HepG2 (cell line): ENCODE results near the gene MACROD2. TPM values are rescaled to one million over a fixed set of nuclear protein-coding genes. Genes with fewer than 3 reads are reported as not detected.

Experiments used
- ATAC-seq: fragments of 200-7000 bp; cut with Tn5 transposase; 3 replicates; pipeline ENCODE4 v1.9.1; 2020; ENCODE audit warnings: mild to moderate bottlenecking, moderate library complexity
- BruUV-seq: library from RNA; stranded (reverse); fragments of 400-500 nt; replicated peaks from 2 replicates; lab custom pipeline; 2021; lab: Mats Ljungman, UMichigan
- CTCF ChIA-PET: fragments of 300-600 bp; formaldehyde crosslinking; extraction: SDS; loops from one replicate; lab custom pipeline; 2021; ENCODE audit warnings: low total read pairs, inconsistent platforms, low intra/inter-chr PET ratio; lab: Yijun Ruan, JAX
- POLR2A ChIA-PET: fragments of 350-600 bp; sonication (Branson Sonifier 250); formaldehyde crosslinking; loops from one replicate; lab custom pipeline; 2020; ENCODE audit warnings: antibody characterized with exemption, inconsistent platforms; lab: Yijun Ruan, JAX
- DNase-seq: peaks from one replicate; pipeline ENCODE4 v3.0.0-alpha.2; 2015; ENCODE audit warnings: low spot score
- FAIRE-seq: peaks from 3 replicates; lab custom pipeline; 2011; peaks lifted over from hg19 to GRCh38; lab: Jason Lieb, UNC
- H2AFZ ChIP-seq: one replicate; pipeline ENCODE4 v1.6.1; 2011; ENCODE audit warnings: low read length, inconsistent platforms
- H3K27ac ChIP-seq: fragments of 300-600 bp; 3 replicates; pipeline ENCODE4 v1.8.0; 2011; ENCODE audit warnings: mixed run types, mild to moderate bottlenecking, mixed read lengths, low read length, inconsistent platforms; ENCODE audit not compliant: insufficient read depth; ENCODE audit errors: extremely low read length
- H3K27me3 ChIP-seq, 2 experiments: fragments of 200-600 bp in 1 of 2; 2 replicates in 1 of 2; 3 replicates in 1 of 2; pipeline versions ENCODE4 v1.6.0 to v1.8.0; 2011; ENCODE audit warnings: low read length in 2 of 2, mild to moderate bottlenecking in 2 of 2, moderate library complexity in 2 of 2, inconsistent platforms in 1 of 2; ENCODE audit not compliant: insufficient read depth in 2 of 2, control insufficient read depth in 1 of 2
- H3K36me3 ChIP-seq, 2 experiments: fragments of 200-600 bp in 1 of 2; replicated peaks in 1 of 2; 2 replicates in 1 of 2; 3 replicates in 1 of 2; pipeline versions ENCODE4 v1.5.1 to v1.8.0; 2011; ENCODE audit warnings: low read length in 2 of 2, inconsistent platforms in 1 of 2; ENCODE audit not compliant: insufficient read depth in 2 of 2, control insufficient read depth in 1 of 2
- H3K4me1 ChIP-seq: 2 replicates; pipeline ENCODE4 v1.5.1; 2012; ENCODE audit warnings: low read length, inconsistent platforms; ENCODE audit not compliant: insufficient read depth
- H3K4me2 ChIP-seq: 2 replicates; pipeline ENCODE4 v1.6.0; 2011; ENCODE audit warnings: low read depth, low read length, inconsistent platforms
- H3K4me3 ChIP-seq, 3 experiments: fragments of 200-600 bp in 1 of 3; sonication (generic), shearing (Covaris generic) in 1 of 3; replicated peaks in 1 of 3; 2 replicates each; pipeline ENCODE4 v1.5.1; 2011 to 2016; ENCODE audit warnings: low read length in 3 of 3, inconsistent platforms in 2 of 3, low read depth in 2 of 3, mild to moderate bottlenecking in 2 of 3, control low read depth in 1 of 3, mixed read lengths in 1 of 3; ENCODE audit not compliant: insufficient read depth in 1 of 3
- H3K79me2 ChIP-seq: one replicate; pipeline ENCODE4 v1.6.1; 2011; ENCODE audit warnings: low read length, inconsistent platforms; ENCODE audit not compliant: insufficient read depth
- H3K9ac ChIP-seq: 2 replicates; pipeline ENCODE4 v1.6.0; 2011; ENCODE audit warnings: mild to moderate bottlenecking, low read depth, low read length, inconsistent platforms; ENCODE audit not compliant: insufficient read depth
- H3K9me3 ChIP-seq: 2 replicates; pipeline ENCODE4 v1.5.1; 2012; ENCODE audit warnings: mild to moderate bottlenecking, low read length
- H4K20me1 ChIP-seq: 2 replicates; pipeline ENCODE4 v1.6.0; 2011; ENCODE audit warnings: inconsistent platforms, mild to moderate bottlenecking, low read length, moderate library complexity; ENCODE audit not compliant: insufficient read depth
- FOXJ3 ChIP-seq: sonication (generic); formaldehyde crosslinking; IDR thresholded peaks from 2 replicates; pipeline ENCODE4 v1.4.0; 2020; ENCODE audit warnings: missing genetic modification reagents, mild to moderate bottlenecking, borderline replicate concordance
- GTF3A ChIP-seq: sonication (generic); formaldehyde crosslinking; conservative IDR thresholded peaks from 2 replicates; pipeline ENCODE4 v1.4.0; 2020; ENCODE audit warnings: mild to moderate bottlenecking, missing genetic modification reagents
- HMGA1 ChIP-seq: sonication (generic); formaldehyde crosslinking; conservative IDR thresholded peaks from 2 replicates; pipeline ENCODE4 v1.4.0; 2020; ENCODE audit warnings: missing genetic modification reagents
- ISX ChIP-seq: sonication (generic); formaldehyde crosslinking; conservative IDR thresholded peaks from 2 replicates; pipeline ENCODE4 v1.5.0; 2020; ENCODE audit warnings: missing genetic modification reagents
- MAFF ChIP-seq: IDR thresholded peaks from 2 replicates; pipeline ENCODE4 v1.6.1; 2011; ENCODE audit warnings: low read depth, low read length, improper control_type of control experiment
- MED1 ChIP-seq: sonication (generic); formaldehyde crosslinking; IDR thresholded peaks from 2 replicates; pipeline ENCODE4 v1.4.0; 2020; ENCODE audit warnings: missing genetic modification reagents
- POLR2A ChIP-seq, 2 experiments: IDR thresholded peaks; 2 replicates each; pipeline ENCODE4 v1.6.1; 2011; ENCODE audit warnings: low read depth in 2 of 2, low read length in 2 of 2, mild to moderate bottlenecking in 1 of 2, moderate library complexity in 1 of 2; ENCODE audit not compliant: insufficient read depth in 1 of 2
- TBX3 ChIP-seq: fragments of 450-650 bp; IDR thresholded peaks from 2 replicates; pipeline ENCODE4 v1.6.1; 2017; ENCODE audit warnings: antibody characterized with exemption, mild to moderate bottlenecking, inconsistent platforms, borderline replicate concordance
- TOPORS ChIP-seq: sonication (generic); formaldehyde crosslinking; IDR thresholded peaks from 2 replicates; pipeline ENCODE4 v1.8.0; 2023; ENCODE audit warnings: mild to moderate bottlenecking, missing genetic modification reagents
- ZNF143 ChIP-seq: sonication (generic); formaldehyde crosslinking; IDR thresholded peaks from 2 replicates; pipeline ENCODE4 v1.4.0; 2020; ENCODE audit warnings: missing genetic modification reagents
- ZNF24 ChIP-seq: fragments of 450-650 bp; IDR thresholded peaks from 2 replicates; pipeline ENCODE4 v1.6.1; 2017; ENCODE audit warnings: antibody characterized with exemption, mild to moderate bottlenecking
- ZNF251 ChIP-seq: sonication (generic); formaldehyde crosslinking; IDR thresholded peaks from 2 replicates; pipeline ENCODE4 v1.9.0; 2021; ENCODE audit warnings: mild to moderate bottlenecking, missing genetic modification reagents
- ZNF639 ChIP-seq: conservative IDR thresholded peaks from 2 replicates; pipeline ENCODE4 v1.6.1; 2018; ENCODE audit warnings: missing genetic modification reagents
- WGBS: methylation state at CpG from one replicate; pipeline ENCODE4 v1.1.6; 2017; ENCODE audit warnings: low lambda C conversion rate; 5-methylcytosine and 5-hydroxymethylcytosine counted together
- in situ Hi-C: cut with HindIII; loops from 2 replicates; pipeline ENCODE4 v1.10.0; 2017; ENCODE audit warnings: low pct_unique_long_range_greater_than_20kb; ENCODE audit not compliant: extremely low pct_ligation_motif_present
- intact Hi-C: fragments of 100-400 bp; cut with micrococcal nuclease; formaldehyde crosslinking; loops from one replicate; pipeline ENCODE4 v1.10.0; 2022; ENCODE audit not compliant: unreplicated experiment
- polyA plus RNA-seq, 8 experiments: library from polyadenylated mRNA; depleted of rRNA in 3 of 8; stranded (reverse) in 7 of 8; unstranded in 1 of 8; fragments of >200 nt; fragmentation: Illumina TruSeq in 4 of 8; extraction: Trizol in 4 of 8; gene quantifications; 2 replicates each; pipeline versions ENCODE4 v1.2.1 to v1.2.3, GENCODE V29; 2011 to 2016; ENCODE audit warnings: low read depth in 4 of 8, missing spikeins in 1 of 8, mixed read lengths in 1 of 8; ENCODE audit not compliant: insufficient read depth in 1 of 8
- total RNA-seq, 5 experiments: library from RNA; depleted of rRNA; stranded (reverse); fragments of >200 nt; fragmentation: Illumina TruSeq; extraction: Trizol; gene quantifications; 2 replicates each; pipeline ENCODE4 v1.2.3, GENCODE V29; 2016; ENCODE audit warnings: low read depth in 1 of 5
- TF ChIP-seq, protein P1 (sequence below): sonication (generic); formaldehyde crosslinking; IDR thresholded peaks from 2 replicates; pipeline ENCODE4 v1.5.1; 2020; ENCODE audit warnings: missing genetic modification reagents, mild to moderate bottlenecking, borderline replicate concordance

MACROD2 gene
- total and polyA plus RNA-seq, 2 of the 13 experiments (the other 11 are each of a cell fraction or from before 2014, with no cell fraction given) = 0.13 to 0.51 TPM

GRCh38 chr20:15036948-15037347, 1041.6 kb downstream of the MACROD2 start (continued):
- TF ChIP-seq, protein P1, sequence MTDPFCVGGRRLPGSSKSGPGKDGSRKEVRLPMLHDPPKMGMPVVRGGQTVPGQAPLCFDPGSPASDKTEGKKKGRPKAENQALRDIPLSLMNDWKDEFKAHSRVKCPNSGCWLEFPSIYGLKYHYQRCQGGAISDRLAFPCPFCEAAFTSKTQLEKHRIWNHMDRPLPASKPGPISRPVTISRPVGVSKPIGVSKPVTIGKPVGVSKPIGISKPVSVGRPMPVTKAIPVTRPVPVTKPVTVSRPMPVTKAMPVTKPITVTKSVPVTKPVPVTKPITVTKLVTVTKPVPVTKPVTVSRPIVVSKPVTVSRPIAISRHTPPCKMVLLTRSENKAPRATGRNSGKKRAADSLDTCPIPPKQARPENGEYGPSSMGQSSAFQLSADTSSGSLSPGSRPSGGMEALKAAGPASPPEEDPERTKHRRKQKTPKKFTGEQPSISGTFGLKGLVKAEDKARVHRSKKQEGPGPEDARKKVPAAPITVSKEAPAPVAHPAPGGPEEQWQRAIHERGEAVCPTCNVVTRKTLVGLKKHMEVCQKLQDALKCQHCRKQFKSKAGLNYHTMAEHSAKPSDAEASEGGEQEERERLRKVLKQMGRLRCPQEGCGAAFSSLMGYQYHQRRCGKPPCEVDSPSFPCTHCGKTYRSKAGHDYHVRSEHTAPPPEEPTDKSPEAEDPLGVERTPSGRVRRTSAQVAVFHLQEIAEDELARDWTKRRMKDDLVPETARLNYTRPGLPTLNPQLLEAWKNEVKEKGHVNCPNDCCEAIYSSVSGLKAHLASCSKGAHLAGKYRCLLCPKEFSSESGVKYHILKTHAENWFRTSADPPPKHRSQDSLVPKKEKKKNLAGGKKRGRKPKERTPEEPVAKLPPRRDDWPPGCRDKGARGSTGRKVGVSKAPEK = no peak
- TF ChIP-seq MED1 (CRISPR knock-in tag) (no peak), FOXJ3 (CRISPR knock-in tag) (no peak), MAFF (no peak)
- TF ChIP-seq, all 625 proteins: peak for 0

- ATAC-seq = no peak
- H3K4me1 ChIP-seq = no peaks in the 10 kb centered on the region
- DNase-seq = no peak
- FAIRE-seq = no peak
- no peaks in the 10 kb centered on the region for H3K27me3 ChIP-seq
- H4K20me1 ChIP-seq = no peaks in the 10 kb centered on the region
- H3K79me2 ChIP-seq = no peaks in the 10 kb centered on the region
- POLR2A ChIA-PET = no interaction called here
- H2AFZ ChIP-seq = peak overlapping the region; percentile 17
- BruUV-seq = no TSS peak
- 34% methylated on average over 2 of the region's 2 CpGs for WGBS
- H3K36me3 ChIP-seq = no peaks in the 10 kb centered on the region
- H3K4me2 ChIP-seq = no peak overlapping the region
- H3K4me3 ChIP-seq = no peak overlapping the region
- TF ChIP-seq ZNF24 (no peak), TOPORS (CRISPR knock-in tag) (no peak), ZNF251 (CRISPR knock-in tag) (no peak), HMGA1 (CRISPR knock-in tag) (no peak), GTF3A (CRISPR knock-in tag) (no peak), POLR2A (IDR thresholded peaks at IDR 0.05; ENCODE audit: insufficient read depth in 1 of 2, low read depth in 2 of 2, low read length in 2 of 2) (no peak), ZNF143 (CRISPR knock-in tag) (no peak), ZNF639 (CRISPR knock-in tag) (no peak), TBX3 (no peak), ISX (CRISPR knock-in tag) (no peak)
- H3K9me3 ChIP-seq = no peaks in the 10 kb centered on the region
- no peak overlapping the region for H3K27ac ChIP-seq
- CTCF ChIA-PET = no interaction called here
- intact Hi-C loops (no loop called here), in situ Hi-C loops (no loop called here)
- H3K9ac ChIP-seq = no peak overlapping the region
Observed at GRCh38 chr20:15039088-15039752, 1043.9 kb downstream of the MACROD2 start.
